Pancreas (tissue), 10 donors: ENCODE measurements around the gene UBE2B. TPM values are rescaled to one million over a fixed set of nuclear protein-coding genes. Genes with fewer than 3 reads are reported as not detected.
A peak's percentile ranks its signal among the peaks of the same experiment; 100 is the strongest.

Source experiments
- ATAC-seq, 4 donors: fragments of 200-7000 bp; cut with Tn5 transposase; one replicate each; pipeline versions ENCODE4 v1.8.0 to v1.9.1; 2020; ENCODE audit warnings: mild to moderate bottlenecking in 4 of 4, moderate library complexity in 4 of 4
- DNase-seq, 6 donors: peaks; one replicate each; pipeline ENCODE4 v3.0.0-alpha.2; 2020
- FAIRE-seq: peaks from 2 replicates; lab custom pipeline; 2012; peaks lifted over from hg19 to GRCh38; lab: Jason Lieb, UNC
- H3K27ac ChIP-seq, 4 donors: fragments of 200-600 bp; sonication (generic); 1 replicate in 3 of 4; 2 replicates in 1 of 4; pipeline versions ENCODE4 v1.5.0 to v1.8.0; 2020
- H3K27me3 ChIP-seq, 4 donors: fragments of 200-600 bp; one replicate each; pipeline ENCODE4 v1.8.0; 2021
- H3K36me3 ChIP-seq, 3 donors: fragments of 200-600 bp; sonication (generic) in 1 of 3; one replicate each; pipeline versions ENCODE4 v1.5.0 to v1.8.0; 2020 to 2021
- H3K4me1 ChIP-seq, 3 donors: fragments of 200-600 bp; one replicate each; pipeline ENCODE4 v1.8.0; 2021
- H3K4me3 ChIP-seq, 4 donors: fragments of 200-600 bp; sonication (generic) in 2 of 4; one replicate each; pipeline versions ENCODE4 v1.5.0 to v1.8.0; 2020 to 2021
- H3K9me3 ChIP-seq, 4 donors: fragments of 200-600 bp; one replicate each; pipeline ENCODE4 v1.8.0; 2021
- CTCF ChIP-seq, 4 donors: fragments of 200-600 bp; sonication (generic) in 3 of 4; IDR thresholded peaks; one replicate each; pipeline versions ENCODE4 v1.5.0 to v1.8.0; 2021; ENCODE audit warnings: antibody characterized with exemption in 4 of 4
- WGBS, 2 donors: extraction: QIAGEN DNeasy Blood & Tissue Kit; methylation state at CpG; one replicate each; pipeline ENCODE4 v1.1.7; 2013; 5-methylcytosine and 5-hydroxymethylcytosine counted together
- intact Hi-C, 3 donors: fragments of 100-400 bp; cut with DNase I; formaldehyde crosslinking; loops; one replicate each; pipeline versions ENCODE4 v1.11.1 to v1.14.2; 2022
- polyA plus RNA-seq, 2 donors: library from polyadenylated mRNA; stranded (reverse); fragments of 200-250 nt; gene quantifications; one replicate each; pipeline ENCODE4 v1.2.3, GENCODE V29; 2013
- total RNA-seq, 6 donors: library from RNA; stranded (reverse); fragmentation: NEBNext Ultra II Directional in 4 of 6; extraction: Animal tissue kit (Norgen Biotek cat#: 25700) in 4 of 6; gene quantifications; one replicate each; pipeline versions ENCODE4 v1.2.1 to v1.2.4, GENCODE V29; 2021 to 2023
- donor health status: healthy with polysubstance abuse.
- donor health status: DM: no; HTN: no; CAD: no; lungs with moderate emphysema.
- donor health status: DM: no; HTN: no; CAD: no.
- donor health status: control.
- donor health status: control.
- donor health status: Bipolar disorder and iron deficiency.
- donor health status: DM: yes; HTN: yes; CAD: no.
- donor health status: DM: no; HTN: no; CAD: no.
- donor health status: DM: no; HTN: no; CAD: no.
- donor health status: DM: yes; HTN: yes; CAD: no.

Gene UBE2B
- total and polyA plus RNA-seq, 8 donors = 41.5 to 72.1 (median 47.5) TPM

DNA sequence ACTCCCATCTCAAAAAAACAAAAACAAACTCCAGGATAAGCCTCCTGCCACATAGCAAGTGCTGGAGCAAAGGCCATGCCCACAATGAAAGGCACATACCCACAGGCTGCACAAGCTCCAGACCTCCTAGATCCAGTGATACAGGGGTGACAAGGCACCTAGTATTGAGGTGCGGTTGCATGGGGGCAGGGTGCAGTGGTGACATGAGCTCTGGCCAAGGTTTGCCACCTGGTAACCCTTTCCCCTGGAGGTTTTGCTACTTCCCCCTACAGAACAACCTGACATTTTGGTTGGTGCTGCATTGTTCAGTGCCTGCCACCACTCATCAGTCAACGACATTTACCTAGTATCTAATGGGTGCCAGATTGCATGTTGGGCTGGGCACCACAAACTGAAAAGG lies 25.8 kb downstream of the UBE2B start:
- Histone ChIP-seq H3K4me1 (no peaks in the 10 kb centered on the region), H3K36me3 (peaks cover 0 to 46% (median 16%) of the 10 kb centered on the region in 3 donors), H3K27me3 (no peaks in the 10 kb centered on the region), H3K9me3 (no peaks in the 10 kb centered on the region), H3K27ac (no peak overlapping the region), H3K4me3 (no peak overlapping the region)
- 79 to 84% methylated on average over 2 of the region's 2 CpGs for WGBS, 2 donors
- intact Hi-C loops = no loop called here
- ATAC-seq = peak in 1 of 4 donors; percentile 13
- no peak for TF ChIP-seq CTCF (IDR thresholded peaks at IDR 0.05)
- FAIRE-seq = no peak
- DNase-seq = no peak

DNA sequence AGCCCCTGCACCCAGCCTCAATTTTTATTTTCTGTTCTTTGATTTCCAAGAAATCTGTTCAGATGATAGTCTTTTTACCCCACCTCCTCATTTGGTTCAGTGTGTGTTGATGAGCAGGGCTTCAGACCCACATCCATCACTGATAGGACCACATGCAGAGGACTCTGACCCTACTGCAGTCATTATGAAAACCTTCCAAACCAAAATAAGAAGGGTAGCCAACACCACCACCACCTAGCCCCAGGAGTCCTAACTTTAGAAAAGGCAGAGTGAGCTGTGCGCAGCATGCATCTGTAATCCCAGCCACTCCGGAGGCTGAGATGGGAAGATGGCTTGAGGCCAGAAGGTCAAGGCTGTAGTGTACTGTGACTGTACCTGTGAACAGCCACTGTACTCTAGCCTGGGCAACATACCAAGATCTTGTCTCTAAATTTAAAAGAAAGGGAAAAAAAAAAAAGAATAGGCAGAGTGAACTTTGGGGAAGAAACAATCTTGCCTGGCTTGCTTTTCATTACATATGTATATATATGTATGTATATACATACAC lies 27.3 kb downstream of the UBE2B start:
- Histone ChIP-seq H3K4me1 (peaks cover 0 to 10% (median 3%) of the 10 kb centered on the region in 3 donors), H3K27me3 (no peaks in the 10 kb centered on the region), H3K36me3 (peaks cover 0 to 34% (median 3%) of the 10 kb centered on the region in 3 donors), H3K27ac (no peak overlapping the region), H3K4me3 (no peak overlapping the region), H3K9me3 (no peaks in the 10 kb centered on the region)
- DNase-seq (peak in 3 of 6 donors; percentile 24 to 49 (median 47)), ATAC-seq (peak in 3 of 4 donors; percentile 42 to 69 (median 44)), FAIRE-seq (no peak)
- TF ChIP-seq CTCF (IDR thresholded peaks at IDR 0.05) = no peak
- 46 to 47% methylated on average over 2 of the region's 2 CpGs for WGBS, 2 donors
- intact Hi-C loops = no loop called here

- Histone ChIP-seq H3K27ac (peak overlapping the region in 2 of 4 donors; percentile 25 to 50), H3K9me3 (no peaks in the 10 kb centered on the region), H3K36me3 (peaks cover 0 to 16% (median 0%) of the 10 kb centered on the region in 3 donors), H3K4me1 (peaks cover 0 to 13% (median 6%) of the 10 kb centered on the region in 3 donors), H3K4me3 (no peak overlapping the region), H3K27me3 (no peaks in the 10 kb centered on the region)
- WGBS, 2 donors = 44 to 45% methylated on average over 5 of the region's 5 CpGs
- no peak for TF ChIP-seq CTCF (IDR thresholded peaks at IDR 0.05)
- intact Hi-C loops = no loop called here
- ATAC-seq = peak; percentile 92 to 98 (median 96)
- DNase-seq = peak in 3 of 6 donors; percentile 40 to 59 (median 41)
- FAIRE-seq = no peak
Measured at GRCh38 chr5:134403951-134404350, 32.6 kb downstream of the UBE2B start.

- intact Hi-C loops = no loop called here
- no peak overlapping the region for H3K27ac ChIP-seq
- FAIRE-seq (no peak), ATAC-seq (no peak), DNase-seq (no peak)
- H3K9me3 ChIP-seq = no peaks in the 10 kb centered on the region
- H3K4me1 ChIP-seq = peaks cover 6 to 26% (median 24%) of the 10 kb centered on the region in 3 donors
- 76 to 77% methylated on average over 1 of the region's 1 CpG for WGBS, 2 donors
- no peak for TF ChIP-seq CTCF (IDR thresholded peaks at IDR 0.05)
- H3K4me3 ChIP-seq = no peak overlapping the region
- H3K27me3 ChIP-seq = no peaks in the 10 kb centered on the region
- H3K36me3 ChIP-seq = peaks cover 0 to 16% (median 0%) of the 10 kb centered on the region in 3 donors
Measured at GRCh38 chr5:134406390-134406789, 35.0 kb downstream of the UBE2B start.

- FAIRE-seq = no peak
- Histone ChIP-seq H3K27me3 (no peaks in the 10 kb centered on the region), H3K4me3 (no peak overlapping the region), H3K9me3 (no peaks in the 10 kb centered on the region), H3K36me3 (peaks cover 0 to 16% (median 0%) of the 10 kb centered on the region in 3 donors), H3K27ac (no peak overlapping the region), H3K4me1 (peaks cover 21 to 29% (median 27%) of the 10 kb centered on the region in 3 donors)
- 25 to 27% methylated on average over 6 of the region's 6 CpGs for WGBS, 2 donors
- intact Hi-C loops = no loop called here
- DNase-seq = no peak
- ATAC-seq = no peak
- no peak for TF ChIP-seq CTCF (IDR thresholded peaks at IDR 0.05)
Measured at GRCh38 chr5:134409321-134409720, 38.0 kb downstream of the UBE2B start.
